GM19438 (cell line): ENCODE data around the gene MTHFR.

Experiments used
- ATAC-seq: cut with Tn5 transposase; IDR thresholded peaks from one replicate; pipeline ENCODE4 v1.9.1; 2021; ENCODE audit warnings: low read depth; ENCODE audit not compliant: unreplicated experiment

The MTHFR gene

GRCh38 chr1:11805422-11806306 is at the start of gene MTHFR, which contains the start of gene CLCN6:
Gene MTHFR (minus strand): TSS chr1:11805964. CDS start chr1:11803116, 2,848 bp downstream.
Gene CLCN6 (plus strand): TSS chr1:11806191. CDS start chr1:11806263, 72 bp downstream.
- ATAC-seq: peak; percentile 86

GRCh38 chr1:11855430-11855829 is 49.7 kb upstream of the MTHFR start:
- no peak for ATAC-seq

- ATAC-seq: no peak
Measured at GRCh38 chr1:11854519-11854918, 48.8 kb upstream of the MTHFR start.

- no peak for ATAC-seq
Measured at GRCh38 chr1:11851180-11851579, 45.4 kb upstream of the MTHFR start.

GRCh38 chr1:11850156-11850555 is 44.4 kb upstream of the MTHFR start:
- no peak for ATAC-seq

- no peak for ATAC-seq
Measured at GRCh38 chr1:11848373-11848700, 42.6 kb upstream of the MTHFR start.

GRCh38 chr1:11847667-11848372 is 42.1 kb upstream of the MTHFR start, which contains the start of gene NPPA:
Gene NPPA (minus strand): TSS chr1:11847783. CDS start chr1:11847684, 99 bp downstream.
- ATAC-seq: no peak

GRCh38 chr1:11845641-11846335 is 40.0 kb upstream of the MTHFR start:
- ATAC-seq: no peak

- no peak for ATAC-seq
Measured at GRCh38 chr1:11842154-11843041, 36.6 kb upstream of the MTHFR start.

- no peak for ATAC-seq
Measured at GRCh38 chr1:11841245-11842153, 35.7 kb upstream of the MTHFR start.

- no peak for ATAC-seq
Measured at GRCh38 chr1:11839727-11840705, 34.3 kb upstream of the MTHFR start.

GRCh38 chr1:11838349-11839272 is 32.8 kb upstream of the MTHFR start:
- no peak for ATAC-seq

GRCh38 chr1:11837767-11838348 is 32.1 kb upstream of the MTHFR start:
- ATAC-seq: no peak

- no peak for ATAC-seq
Measured at GRCh38 chr1:11836955-11837766, 31.4 kb upstream of the MTHFR start.

GRCh38 chr1:11835441-11836225 is 29.9 kb upstream of the MTHFR start:
- no peak for ATAC-seq
